HEK293 (cell line): Measurements from ENCODE around the gene COQ8A.
A peak's percentile ranks its signal among the peaks of the same experiment; 100 is the strongest.

ENCODE experiments used
- CTCF ChIA-PET: fragments of 350-600 bp; formaldehyde crosslinking; extraction: SDS; loops from one replicate; lab custom pipeline; 2021; ENCODE audit warnings: antibody characterized with exemption; lab: Yijun Ruan, JAX
- POLR2A ChIA-PET: fragments of 300-600 bp; formaldehyde crosslinking; extraction: SDS; loops from one replicate; lab custom pipeline; 2020; ENCODE audit warnings: antibody characterized with exemption, inconsistent platforms; lab: Yijun Ruan, JAX
- H3K27ac ChIP-seq: fragments of 200-500 bp; sonication (Bioruptor generic); 2 replicates; pipeline ENCODE4 v1.5.1; 2014; ENCODE audit warnings: low read depth, low read length, control low read depth, inconsistent platforms; ENCODE audit errors: extremely low read depth
- H3K36me3 ChIP-seq, 2 experiments: fragments of 200-500 bp in 1 of 2; sonication (Bioruptor generic) in 1 of 2; 1 replicate in 1 of 2; 2 replicates in 1 of 2; pipeline ENCODE4 v1.5.1; 2014 to 2017; ENCODE audit warnings: inconsistent platforms in 2 of 2, low read length in 2 of 2; ENCODE audit not compliant: control insufficient read depth in 2 of 2, insufficient read depth in 1 of 2
- H3K4me1 ChIP-seq: fragments of 200-500 bp; sonication (Bioruptor generic); 2 replicates; pipeline ENCODE4 v1.5.1; 2014; ENCODE audit warnings: mild to moderate bottlenecking, low read length, inconsistent platforms; ENCODE audit not compliant: control insufficient read depth, insufficient read depth
- H3K4me3 ChIP-seq: 2 replicates; pipeline ENCODE4 v1.5.1; 2011; ENCODE audit warnings: low read depth, mild to moderate bottlenecking, control low read depth, low read length, moderate library complexity
- H3K9me3 ChIP-seq: fragments of 200-500 bp; sonication (Bioruptor generic); 2 replicates; pipeline ENCODE4 v1.5.1; 2014; ENCODE audit warnings: low read depth, low read length, inconsistent platforms; ENCODE audit not compliant: control insufficient read depth, insufficient read depth
- BCL11A ChIP-seq: fragments of 450-650 bp; formaldehyde crosslinking; IDR thresholded peaks from 2 replicates; pipeline ENCODE4 v1.5.1; 2016; ENCODE audit warnings: low read depth, missing biosample characterization, missing genetic modification characterization
- BCL11B ChIP-seq: fragments of 450-650 bp; formaldehyde crosslinking; IDR thresholded peaks from 2 replicates; pipeline ENCODE4 v1.5.1; 2016; ENCODE audit warnings: low read depth, missing biosample characterization, missing genetic modification characterization
- EGR2 ChIP-seq: fragments of 450-650 bp; formaldehyde crosslinking; IDR thresholded peaks from 2 replicates; pipeline ENCODE4 v1.5.1; 2016; ENCODE audit warnings: low read depth, missing biosample characterization, missing genetic modification characterization
- FEZF1 ChIP-seq: fragments of 450-650 bp; formaldehyde crosslinking; IDR thresholded peaks from 2 replicates; pipeline ENCODE4 v1.5.1; 2016; ENCODE audit warnings: missing biosample characterization, missing genetic modification characterization
- GLIS2 ChIP-seq: fragments of 450-650 bp; formaldehyde crosslinking; IDR thresholded peaks from 2 replicates; pipeline ENCODE4 v1.5.1; 2016; ENCODE audit warnings: missing biosample characterization, missing genetic modification characterization
- KLF1 ChIP-seq: fragments of 450-650 bp; formaldehyde crosslinking; IDR thresholded peaks from 2 replicates; pipeline ENCODE4 v1.5.1; 2016; ENCODE audit warnings: missing biosample characterization, missing genetic modification characterization
- KLF17 ChIP-seq: fragments of 450-650 bp; formaldehyde crosslinking; IDR thresholded peaks from 2 replicates; pipeline ENCODE4 v1.5.1; 2016; ENCODE audit warnings: missing biosample characterization, missing genetic modification characterization
- PRDM10 ChIP-seq: fragments of 450-650 bp; formaldehyde crosslinking; IDR thresholded peaks from 2 replicates; pipeline ENCODE4 v1.5.1; 2016; ENCODE audit warnings: missing biosample characterization, missing genetic modification characterization
- PRDM4 ChIP-seq: fragments of 450-650 bp; formaldehyde crosslinking; IDR thresholded peaks from 2 replicates; pipeline ENCODE4 v1.5.1; 2017; ENCODE audit warnings: missing biosample characterization, missing genetic modification characterization
- TCF7L2 ChIP-seq: IDR thresholded peaks from 2 replicates; pipeline ENCODE4 v1.6.1; 2011; ENCODE audit warnings: low read depth, mild to moderate bottlenecking, inconsistent platforms, low read length, moderate library complexity, borderline replicate concordance
- TRIM28 ChIP-seq: IDR thresholded peaks from 2 replicates; pipeline ENCODE4 v1.6.1; 2011; ENCODE audit warnings: low read length, control low read depth, borderline replicate concordance
- ZBTB7A ChIP-seq: fragments of 450-650 bp; formaldehyde crosslinking; IDR thresholded peaks from 2 replicates; pipeline ENCODE4 v1.5.1; 2016; ENCODE audit warnings: low read depth, missing biosample characterization, missing genetic modification characterization
- ZFHX2 ChIP-seq: fragments of 450-650 bp; formaldehyde crosslinking; conservative IDR thresholded peaks from 2 replicates; pipeline ENCODE4 v1.5.1; 2016; ENCODE audit warnings: missing biosample characterization, missing genetic modification characterization
- ZIC2 ChIP-seq: fragments of 450-650 bp; formaldehyde crosslinking; IDR thresholded peaks from 2 replicates; pipeline ENCODE4 v1.5.1; 2016; ENCODE audit warnings: missing biosample characterization, missing genetic modification characterization
- ZNF18 ChIP-seq: fragments of 450-650 bp; formaldehyde crosslinking; IDR thresholded peaks from 2 replicates; pipeline ENCODE4 v1.5.1; 2016; ENCODE audit warnings: missing biosample characterization, missing genetic modification characterization
- ZNF529 ChIP-seq: fragments of 450-650 bp; formaldehyde crosslinking; IDR thresholded peaks from 2 replicates; pipeline ENCODE4 v1.5.1; 2017; ENCODE audit warnings: missing genetic modification characterization, missing biosample characterization; ENCODE audit not compliant: insufficient replicate concordance
- ZNF692 ChIP-seq: fragments of 450-650 bp; formaldehyde crosslinking; IDR thresholded peaks from 2 replicates; pipeline ENCODE4 v1.5.1; 2016; ENCODE audit warnings: missing biosample characterization, missing genetic modification characterization

COQ8A gene

GRCh38 chr1:226984521-226985238, 44.6 kb downstream of the COQ8A start:
- H3K9me3 ChIP-seq: no peaks in the 10 kb centered on the region

GRCh38 chr1:226985239-226985838, 45.2 kb downstream of the COQ8A start:
- Histone ChIP-seq H3K36me3 (peaks cover 0 to 51% of the 10 kb centered on the region in 2 experiments; a peak in 1 of 3 replicates), H3K4me1 (no peaks in the 10 kb centered on the region)
- POLR2A ChIA-PET: no interaction called here
- TF ChIP-seq GLIS2 (tag by site-specific recombination) (no peak), ZNF692 (tag by site-specific recombination) (peak; percentile 49; the same call in 1 of the 2 replicates), ZNF529 (tag by site-specific recombination) (no peak), TRIM28 (no peak), BCL11B (tag by site-specific recombination) (no peak)
- TF ChIP-seq, all 188 proteins: peak for 1
- H3K27ac ChIP-seq: no peak overlapping the region
- H3K4me3 ChIP-seq: no peak overlapping the region
- H3K9me3 ChIP-seq: no peaks in the 10 kb centered on the region
- CTCF ChIA-PET: no interaction called here

More at GRCh38 chr1:226984521-226985238, 44.6 kb downstream of the COQ8A start:
- peaks cover 0 to 51% of the 10 kb centered on the region in 2 experiments; a peak in 1 of 3 replicates for H3K36me3 ChIP-seq
- no peak overlapping the region for H3K4me3 ChIP-seq
- CTCF ChIA-PET: no interaction called here
- H3K27ac ChIP-seq: no peak overlapping the region
- TF ChIP-seq ZIC2 (tag by site-specific recombination) (peak; percentile 55; the same call in 1 of the 2 replicates), PRDM4 (tag by site-specific recombination) (no peak), KLF1 (peak; percentile 93), TCF7L2 (no peak), FEZF1 (tag by site-specific recombination) (no peak), KLF17 (peak; percentile 63; the same call in 1 of the 2 replicates), BCL11A (tag by site-specific recombination) (no peak), GLIS2 (tag by site-specific recombination) (no peak)
- no peaks in the 10 kb centered on the region for H3K4me1 ChIP-seq
- POLR2A ChIA-PET: no interaction called here

GRCh38 chr1:226985839-226986463, 45.9 kb downstream of the COQ8A start:
- H3K4me3 ChIP-seq: no peak overlapping the region
- no peak overlapping the region for H3K27ac ChIP-seq
- POLR2A ChIA-PET: no interaction called here
- CTCF ChIA-PET: no interaction called here
- H3K4me1 ChIP-seq: no peaks in the 10 kb centered on the region
- H3K9me3 ChIP-seq: no peaks in the 10 kb centered on the region
- H3K36me3 ChIP-seq: peaks cover 0 to 51% of the 10 kb centered on the region in 2 experiments; a peak in 1 of 3 replicates
- TF ChIP-seq ZNF18 (tag by site-specific recombination) (no peak), EGR2 (tag by site-specific recombination) (peak; percentile 50; the same call in 1 of the 2 replicates), ZFHX2 (peak; percentile 73), ZBTB7A (tag by site-specific recombination) (no peak), PRDM10 (peak; percentile 52)
